Limb (tissue), 2 donors: ENCODE results near the gene RNPEPL1.
A peak's percentile ranks its signal among the peaks of the same experiment; 100 is the strongest.
"Not testable (repeated sequence)": the region's sequence is repeated elsewhere in the genome, so short reads cannot be mapped to it uniquely, and the experiment has no call there.

ENCODE experiments used
- DNase-seq, 2 donors: peaks; one replicate each; pipeline ENCODE4 v3.0.0-alpha.2; 2016; ENCODE audit errors: extremely low spot score in 2 of 2

The RNPEPL1 gene

GRCh38 chr2:240532031-240532775, 36.1 kb upstream of the RNPEPL1 start:
- DNase-seq: no peak

- no peak for DNase-seq
These were observed 30.1 kb upstream of the RNPEPL1 start for GRCh38 chr2:240538031-240538780.

- DNase-seq: not testable (repeated sequence)
These were observed 29.2 kb upstream of the RNPEPL1 start for GRCh38 chr2:240539101-240539500.

- no peak for DNase-seq
These were observed 28.4 kb upstream of the RNPEPL1 start for GRCh38 chr2:240539906-240540305.

- no peak for DNase-seq
These were observed 17.0 kb upstream of the RNPEPL1 start for GRCh38 chr2:240551288-240551687.

- no peak for DNase-seq
These were observed 16.5 kb upstream of the RNPEPL1 start for GRCh38 chr2:240551811-240552210.

GRCh38 chr2:240553956-240554480, 14.3 kb upstream of the RNPEPL1 start:
- DNase-seq: no peak

GRCh38 chr2:240554767-240555493, 13.4 kb upstream of the RNPEPL1 start:
- no peak for DNase-seq

- DNase-seq: no peak
These were observed 12.6 kb upstream of the RNPEPL1 start for GRCh38 chr2:240555541-240556250.

- peak in 1 of 2 donors; percentile 61 for DNase-seq
These were observed 11.7 kb upstream of the RNPEPL1 start for GRCh38 chr2:240556553-240557100.

GRCh38 chr2:240557101-240557751, 11.1 kb upstream of the RNPEPL1 start:
- no peak for DNase-seq

- peak; percentile 55 to 81 for DNase-seq
These were observed 10.5 kb upstream of the RNPEPL1 start, which contains the start of gene ANKMY1 for GRCh38 chr2:240557808-240558207. TSS of gene ANKMY1 (minus strand) at chr2:240557988. CDS start at chr2:240557335, 653 bp downstream.

- no peak for DNase-seq
These were observed 10.0 kb upstream of the RNPEPL1 start for GRCh38 chr2:240558236-240558761.

GRCh38 chr2:240559286-240559685, 9.0 kb upstream of the RNPEPL1 start:
- DNase-seq: no peak

GRCh38 chr2:240560084-240560479, 8.2 kb upstream of the RNPEPL1 start, which contains the start of gene DUSP28:
TSS of gene DUSP28 (plus strand) at chr2:240560357. CDS start at chr2:240560685, 328 bp downstream.
- peak; percentile 79 to 89 for DNase-seq

GRCh38 chr2:240560480-240561324, 7.6 kb upstream of the RNPEPL1 start:
- peak; percentile 98 to 100 for DNase-seq

GRCh38 chr2:240561325-240561971, 6.8 kb upstream of the RNPEPL1 start:
- no peak for DNase-seq

GRCh38 chr2:240563231-240563630, 5.1 kb upstream of the RNPEPL1 start:
- not testable (repeated sequence) for DNase-seq
